ENCODE data around the gene HDAC7. TPM values are rescaled to one million over a fixed set of nuclear protein-coding genes. Genes with fewer than 3 reads are reported as not detected.

Gene HDAC7
- polyA plus RNA-seq, 2 donors = 20.9 to 35.6 TPM

- Histone ChIP-seq H3K36me3 (ENCODE audit: control insufficient read depth in 2 of 2, insufficient read depth in 2 of 2, low read length in 1 of 2) (no peaks in the 10 kb centered on the region), H3K9me3 (ENCODE audit: control insufficient read depth in 2 of 2, insufficient read depth in 1 of 2, low read depth in 1 of 2, low read length in 1 of 2) (no peaks in the 10 kb centered on the region), H3K27ac (ENCODE audit: low read depth in 2 of 2, low read length in 1 of 2) (no peak overlapping the region), H3K27me3 (ENCODE audit: control insufficient read depth in 1 of 2, insufficient read depth in 2 of 2, low read length in 2 of 2) (no peaks in the 10 kb centered on the region), H3K4me1 (ENCODE audit: control insufficient read depth in 2 of 2, insufficient read depth in 2 of 2, low read length in 1 of 2) (peaks cover 18 to 29% of the 10 kb centered on the region in 2 donors), H3K4me3 (ENCODE audit: low read depth in 1 of 2, low read length in 2 of 2) (no peak overlapping the region)
- WGBS, 2 donors = 59 to 68% methylated on average over 12 of the region's 12 CpGs
Measured at GRCh38 chr12:47739979-47740378, 79.7 kb downstream of the HDAC7 start.

- Histone ChIP-seq H3K36me3 (ENCODE audit: control insufficient read depth in 2 of 2, insufficient read depth in 2 of 2, low read length in 1 of 2) (no peaks in the 10 kb centered on the region), H3K4me3 (ENCODE audit: low read depth in 1 of 2, low read length in 2 of 2) (no peak overlapping the region), H3K4me1 (ENCODE audit: control insufficient read depth in 2 of 2, insufficient read depth in 2 of 2, low read length in 1 of 2) (peaks cover 21 to 33% of the 10 kb centered on the region in 2 donors), H3K9me3 (ENCODE audit: control insufficient read depth in 2 of 2, insufficient read depth in 1 of 2, low read depth in 1 of 2, low read length in 1 of 2) (no peaks in the 10 kb centered on the region), H3K27me3 (ENCODE audit: control insufficient read depth in 1 of 2, insufficient read depth in 2 of 2, low read length in 2 of 2) (no peaks in the 10 kb centered on the region), H3K27ac (ENCODE audit: low read depth in 2 of 2, low read length in 1 of 2) (no peak overlapping the region)
- WGBS, 2 donors = 81 to 87% methylated on average over 3 of the region's 3 CpGs
Measured at GRCh38 chr12:47739297-47739696, 80.4 kb downstream of the HDAC7 start.

- Histone ChIP-seq H3K27ac (ENCODE audit: low read depth in 2 of 2, low read length in 1 of 2) (peak overlapping the region; percentile 46 to 59), H3K27me3 (ENCODE audit: control insufficient read depth in 1 of 2, insufficient read depth in 2 of 2, low read length in 2 of 2) (no peaks in the 10 kb centered on the region), H3K4me3 (ENCODE audit: low read depth in 1 of 2, low read length in 2 of 2) (no peak overlapping the region), H3K36me3 (ENCODE audit: control insufficient read depth in 2 of 2, insufficient read depth in 2 of 2, low read length in 1 of 2) (no peaks in the 10 kb centered on the region), H3K4me1 (ENCODE audit: control insufficient read depth in 2 of 2, insufficient read depth in 2 of 2, low read length in 1 of 2) (peaks cover 21 to 30% of the 10 kb centered on the region in 2 donors), H3K9me3 (ENCODE audit: control insufficient read depth in 2 of 2, insufficient read depth in 1 of 2, low read depth in 1 of 2, low read length in 1 of 2) (no peaks in the 10 kb centered on the region)
- 86 to 88% methylated on average over 17 of the region's 17 CpGs for WGBS, 2 donors
Measured at GRCh38 chr12:47737936-47738594, 81.6 kb downstream of the HDAC7 start.

- Histone ChIP-seq H3K4me1 (ENCODE audit: control insufficient read depth in 2 of 2, insufficient read depth in 2 of 2, low read length in 1 of 2) (peaks cover 21 to 33% of the 10 kb centered on the region in 2 donors), H3K4me3 (ENCODE audit: low read depth in 1 of 2, low read length in 2 of 2) (no peak overlapping the region), H3K27ac (ENCODE audit: low read depth in 2 of 2, low read length in 1 of 2) (peak overlapping the region; percentile 77 to 84), H3K9me3 (ENCODE audit: control insufficient read depth in 2 of 2, insufficient read depth in 1 of 2, low read depth in 1 of 2, low read length in 1 of 2) (no peaks in the 10 kb centered on the region), H3K36me3 (ENCODE audit: control insufficient read depth in 2 of 2, insufficient read depth in 2 of 2, low read length in 1 of 2) (no peaks in the 10 kb centered on the region), H3K27me3 (ENCODE audit: control insufficient read depth in 1 of 2, insufficient read depth in 2 of 2, low read length in 2 of 2) (no peaks in the 10 kb centered on the region)
- 47% methylated on average over 19 of the region's 19 CpGs for WGBS, 2 donors
Measured at GRCh38 chr12:47736877-47737676, 82.6 kb downstream of the HDAC7 start.

- 55 to 61% methylated on average over 4 of the region's 4 CpGs for WGBS, 2 donors
Measured at GRCh38 chr12:47736216-47736615, 83.5 kb downstream of the HDAC7 start.

GRCh38 chr12:47735649-47736048 lies 84.1 kb downstream of the HDAC7 start:
- H3K36me3 ChIP-seq (ENCODE audit: control insufficient read depth in 2 of 2, insufficient read depth in 2 of 2, low read length in 1 of 2) = no peaks in the 10 kb centered on the region
- H3K27ac ChIP-seq (ENCODE audit: low read depth in 2 of 2, low read length in 1 of 2) = peak overlapping the region; percentile 77 to 84
- peaks cover 21 to 28% of the 10 kb centered on the region in 2 donors for H3K4me1 ChIP-seq (ENCODE audit: control insufficient read depth in 2 of 2, insufficient read depth in 2 of 2, low read length in 1 of 2)
- no peaks in the 10 kb centered on the region for H3K9me3 ChIP-seq (ENCODE audit: control insufficient read depth in 2 of 2, insufficient read depth in 1 of 2, low read depth in 1 of 2, low read length in 1 of 2)
- WGBS, 2 donors = 63 to 74% methylated on average over 11 of the region's 11 CpGs
- no peaks in the 10 kb centered on the region for H3K27me3 ChIP-seq (ENCODE audit: control insufficient read depth in 1 of 2, insufficient read depth in 2 of 2, low read length in 2 of 2)
- no peak overlapping the region for H3K4me3 ChIP-seq (ENCODE audit: low read depth in 1 of 2, low read length in 2 of 2)

More at GRCh38 chr12:47736216-47736615, 83.5 kb downstream of the HDAC7 start:
- H3K4me3 ChIP-seq (ENCODE audit: low read depth in 1 of 2, low read length in 2 of 2) = no peak overlapping the region
- H3K4me1 ChIP-seq (ENCODE audit: control insufficient read depth in 2 of 2, insufficient read depth in 2 of 2, low read length in 1 of 2) = peaks cover 21 to 31% of the 10 kb centered on the region in 2 donors
- H3K9me3 ChIP-seq (ENCODE audit: control insufficient read depth in 2 of 2, insufficient read depth in 1 of 2, low read depth in 1 of 2, low read length in 1 of 2) = no peaks in the 10 kb centered on the region
- H3K36me3 ChIP-seq (ENCODE audit: control insufficient read depth in 2 of 2, insufficient read depth in 2 of 2, low read length in 1 of 2) = no peaks in the 10 kb centered on the region
- peak overlapping the region; percentile 77 to 84 for H3K27ac ChIP-seq (ENCODE audit: low read depth in 2 of 2, low read length in 1 of 2)
- no peaks in the 10 kb centered on the region for H3K27me3 ChIP-seq (ENCODE audit: control insufficient read depth in 1 of 2, insufficient read depth in 2 of 2, low read length in 2 of 2)

- Histone ChIP-seq H3K9me3 (ENCODE audit: control insufficient read depth in 2 of 2, insufficient read depth in 1 of 2, low read depth in 1 of 2, low read length in 1 of 2) (no peaks in the 10 kb centered on the region), H3K36me3 (ENCODE audit: control insufficient read depth in 2 of 2, insufficient read depth in 2 of 2, low read length in 1 of 2) (no peaks in the 10 kb centered on the region), H3K27ac (ENCODE audit: low read depth in 2 of 2, low read length in 1 of 2) (peak overlapping the region; percentile 9 to 74), H3K4me3 (ENCODE audit: low read depth in 1 of 2, low read length in 2 of 2) (no peak overlapping the region), H3K27me3 (ENCODE audit: control insufficient read depth in 1 of 2, insufficient read depth in 2 of 2, low read length in 2 of 2) (no peaks in the 10 kb centered on the region), H3K4me1 (ENCODE audit: control insufficient read depth in 2 of 2, insufficient read depth in 2 of 2, low read length in 1 of 2) (peaks cover 17 to 28% of the 10 kb centered on the region in 2 donors)
- 76 to 77% methylated on average over 12 of the region's 12 CpGs for WGBS, 2 donors
Measured at GRCh38 chr12:47734725-47735480, 84.8 kb downstream of the HDAC7 start.

- peaks cover 15 to 33% of the 10 kb centered on the region in 2 donors for H3K4me1 ChIP-seq (ENCODE audit: control insufficient read depth in 2 of 2, insufficient read depth in 2 of 2, low read length in 1 of 2)
- no peaks in the 10 kb centered on the region for H3K9me3 ChIP-seq (ENCODE audit: control insufficient read depth in 2 of 2, insufficient read depth in 1 of 2, low read depth in 1 of 2, low read length in 1 of 2)
- H3K27ac ChIP-seq (ENCODE audit: low read depth in 2 of 2, low read length in 1 of 2) = peak overlapping the region in 1 of 2 donors; percentile 48
- H3K27me3 ChIP-seq (ENCODE audit: control insufficient read depth in 1 of 2, insufficient read depth in 2 of 2, low read length in 2 of 2) = no peaks in the 10 kb centered on the region
- H3K4me3 ChIP-seq (ENCODE audit: low read depth in 1 of 2, low read length in 2 of 2) = no peak overlapping the region
- H3K36me3 ChIP-seq (ENCODE audit: control insufficient read depth in 2 of 2, insufficient read depth in 2 of 2, low read length in 1 of 2) = no peaks in the 10 kb centered on the region
- WGBS, 2 donors = 54 to 61% methylated on average over 4 of the region's 4 CpGs
Measured at GRCh38 chr12:47733142-47733541, 86.6 kb downstream of the HDAC7 start.
